ENCODE data around the gene RTN4R.
"Not testable (repeated sequence)": the region's sequence is repeated elsewhere in the genome, so short reads cannot be mapped to it uniquely, and the experiment has no call there.

Gene RTN4R

DNA sequence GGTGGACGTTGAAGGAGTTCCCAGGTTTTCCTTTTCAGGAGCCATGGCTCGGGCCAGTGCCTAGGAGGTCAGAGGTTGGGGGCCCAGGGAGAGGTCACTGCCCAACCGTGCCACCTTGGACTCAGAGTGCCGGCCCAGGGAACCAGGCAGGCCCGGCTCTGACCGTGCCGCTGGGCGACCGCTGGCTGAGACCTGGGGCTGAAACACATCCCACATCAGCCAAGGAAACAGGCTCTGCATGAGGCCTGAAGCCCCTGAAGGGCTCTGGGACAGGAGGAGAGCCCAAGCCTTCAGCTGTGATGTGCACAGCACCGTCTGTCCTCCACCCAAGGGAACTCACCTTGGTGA, 21.9 kb upstream of the RTN4R start:
- H3K36me3 ChIP-seq = no peaks in the 10 kb centered on the region
- no peaks in the 10 kb centered on the region for H3K4me1 ChIP-seq (ENCODE audit: control insufficient read depth in 1 of 2, insufficient read depth in 1 of 2, low read depth in 1 of 2, low read length in 1 of 2)
- TF ChIP-seq, protein P1, sequence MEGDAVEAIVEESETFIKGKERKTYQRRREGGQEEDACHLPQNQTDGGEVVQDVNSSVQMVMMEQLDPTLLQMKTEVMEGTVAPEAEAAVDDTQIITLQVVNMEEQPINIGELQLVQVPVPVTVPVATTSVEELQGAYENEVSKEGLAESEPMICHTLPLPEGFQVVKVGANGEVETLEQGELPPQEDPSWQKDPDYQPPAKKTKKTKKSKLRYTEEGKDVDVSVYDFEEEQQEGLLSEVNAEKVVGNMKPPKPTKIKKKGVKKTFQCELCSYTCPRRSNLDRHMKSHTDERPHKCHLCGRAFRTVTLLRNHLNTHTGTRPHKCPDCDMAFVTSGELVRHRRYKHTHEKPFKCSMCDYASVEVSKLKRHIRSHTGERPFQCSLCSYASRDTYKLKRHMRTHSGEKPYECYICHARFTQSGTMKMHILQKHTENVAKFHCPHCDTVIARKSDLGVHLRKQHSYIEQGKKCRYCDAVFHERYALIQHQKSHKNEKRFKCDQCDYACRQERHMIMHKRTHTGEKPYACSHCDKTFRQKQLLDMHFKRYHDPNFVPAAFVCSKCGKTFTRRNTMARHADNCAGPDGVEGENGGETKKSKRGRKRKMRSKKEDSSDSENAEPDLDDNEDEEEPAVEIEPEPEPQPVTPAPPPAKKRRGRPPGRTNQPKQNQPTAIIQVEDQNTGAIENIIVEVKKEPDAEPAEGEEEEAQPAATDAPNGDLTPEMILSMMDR (IDR thresholded peaks at IDR 0.05) = no peak
- H3K27me3 ChIP-seq = no peaks in the 10 kb centered on the region
- no peaks in the 10 kb centered on the region for H3K9me3 ChIP-seq
- H3K4me3 ChIP-seq (ENCODE audit: low read depth in 1 of 2, low read length in 1 of 2) = no peak overlapping the region
- no peak overlapping the region for H3K27ac ChIP-seq

DNA sequence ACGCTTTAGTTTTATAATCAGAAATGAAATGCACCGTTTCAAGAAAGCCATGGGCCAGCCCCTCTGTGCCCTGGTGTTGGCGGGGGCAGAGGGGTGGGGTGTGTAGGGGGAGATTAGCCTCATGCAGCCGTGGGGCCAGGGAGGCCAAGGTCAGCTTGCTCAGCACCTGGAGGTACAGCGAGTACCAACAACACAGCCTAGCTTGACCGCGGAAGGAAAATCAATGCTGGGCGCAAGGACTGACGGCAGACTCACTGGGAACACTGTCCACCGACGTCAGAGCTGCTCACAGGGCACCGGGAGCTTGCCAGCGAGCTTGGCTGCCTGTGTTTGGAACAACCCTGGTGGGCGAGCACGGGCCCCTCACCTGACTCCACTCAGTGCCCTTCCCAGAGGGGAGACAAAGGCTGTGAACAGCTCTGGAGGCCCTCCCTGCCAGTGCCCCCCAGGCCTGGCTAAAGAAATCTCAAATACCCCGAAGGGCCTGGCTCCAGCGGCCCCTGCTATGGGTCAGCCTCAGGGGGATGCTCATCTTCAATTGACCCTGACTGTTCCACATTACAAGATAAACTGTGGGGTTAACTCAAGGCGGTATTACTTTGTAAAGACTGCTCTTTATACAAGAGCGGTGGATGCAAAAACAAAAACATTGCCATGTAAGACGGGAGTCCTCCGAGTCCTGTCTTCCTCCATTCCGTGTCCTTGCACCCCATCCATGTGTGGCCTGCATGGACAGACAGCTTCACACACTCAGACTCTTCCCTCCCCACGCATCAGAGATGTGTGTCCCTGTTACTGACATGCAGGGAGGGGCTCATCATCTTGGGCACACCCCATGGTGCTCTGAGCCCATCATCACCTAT, 21.3 kb upstream of the RTN4R start:
- not testable (repeated sequence) for H3K9me3 ChIP-seq; H3K4me3 ChIP-seq (ENCODE audit: low read depth in 1 of 2, low read length in 1 of 2); H3K27ac ChIP-seq; H3K27me3 ChIP-seq; H3K4me1 ChIP-seq (ENCODE audit: control insufficient read depth in 1 of 2, insufficient read depth in 1 of 2, low read depth in 1 of 2, low read length in 1 of 2); H3K36me3 ChIP-seq

DNA sequence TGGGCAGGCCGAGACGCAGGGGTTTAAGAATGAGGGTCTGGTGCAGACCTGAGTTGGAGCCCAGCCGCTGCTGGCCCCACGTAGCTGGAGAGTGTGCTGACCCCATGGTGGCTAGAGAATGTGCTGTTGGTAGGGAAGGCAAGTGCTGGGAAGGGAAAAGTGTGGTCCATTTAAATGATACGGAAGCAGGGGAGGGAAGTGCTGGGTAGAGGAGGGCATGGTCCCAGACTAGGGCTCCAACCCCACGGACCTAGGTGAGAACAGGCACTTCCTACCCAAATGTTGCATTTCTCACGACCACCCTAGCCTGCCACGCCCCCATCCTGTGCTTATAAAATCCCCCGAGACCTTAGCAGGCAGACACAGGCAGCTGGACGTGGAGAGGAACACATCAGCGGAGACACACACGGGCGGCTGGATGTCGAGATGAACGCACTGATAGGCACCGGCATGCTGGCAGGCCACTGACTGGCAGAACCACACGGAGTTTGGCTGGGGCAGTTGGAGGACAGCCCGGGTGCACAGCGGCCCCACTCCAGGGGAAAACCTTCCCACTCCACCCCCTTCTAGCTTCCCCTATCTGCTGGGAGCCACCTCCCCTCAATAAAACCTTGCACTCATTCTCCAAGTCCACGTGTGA, 18.8 kb upstream of the RTN4R start:
- H3K4me1 ChIP-seq (ENCODE audit: control insufficient read depth in 1 of 2, insufficient read depth in 1 of 2, low read depth in 1 of 2, low read length in 1 of 2); H3K9me3 ChIP-seq; H3K27ac ChIP-seq; H3K4me3 ChIP-seq (ENCODE audit: low read depth in 1 of 2, low read length in 1 of 2); H3K36me3 ChIP-seq; H3K27me3 ChIP-seq: not testable (repeated sequence)

DNA sequence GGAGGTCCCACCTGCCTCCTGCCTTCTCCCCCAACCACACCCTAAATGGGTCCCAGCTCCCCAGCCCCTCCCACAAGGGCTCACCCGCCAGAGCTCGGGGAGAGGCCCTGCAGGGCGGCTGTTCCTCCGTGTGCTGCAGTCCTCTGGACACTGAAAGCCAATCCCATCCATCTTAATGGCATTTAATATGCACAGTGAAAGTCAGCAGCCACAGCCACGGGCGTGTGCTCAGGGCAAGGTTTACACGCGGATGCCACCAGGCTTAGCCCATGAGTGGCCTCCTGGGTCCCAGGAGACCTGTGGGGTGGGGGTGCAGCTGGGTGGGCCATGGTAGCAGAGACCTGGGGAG, 18.2 kb upstream of the RTN4R start:
- not testable (repeated sequence) for H3K27me3 ChIP-seq; H3K27ac ChIP-seq; H3K4me3 ChIP-seq (ENCODE audit: low read depth in 1 of 2, low read length in 1 of 2); H3K36me3 ChIP-seq; H3K9me3 ChIP-seq; H3K4me1 ChIP-seq (ENCODE audit: control insufficient read depth in 1 of 2, insufficient read depth in 1 of 2, low read depth in 1 of 2, low read length in 1 of 2)

DNA sequence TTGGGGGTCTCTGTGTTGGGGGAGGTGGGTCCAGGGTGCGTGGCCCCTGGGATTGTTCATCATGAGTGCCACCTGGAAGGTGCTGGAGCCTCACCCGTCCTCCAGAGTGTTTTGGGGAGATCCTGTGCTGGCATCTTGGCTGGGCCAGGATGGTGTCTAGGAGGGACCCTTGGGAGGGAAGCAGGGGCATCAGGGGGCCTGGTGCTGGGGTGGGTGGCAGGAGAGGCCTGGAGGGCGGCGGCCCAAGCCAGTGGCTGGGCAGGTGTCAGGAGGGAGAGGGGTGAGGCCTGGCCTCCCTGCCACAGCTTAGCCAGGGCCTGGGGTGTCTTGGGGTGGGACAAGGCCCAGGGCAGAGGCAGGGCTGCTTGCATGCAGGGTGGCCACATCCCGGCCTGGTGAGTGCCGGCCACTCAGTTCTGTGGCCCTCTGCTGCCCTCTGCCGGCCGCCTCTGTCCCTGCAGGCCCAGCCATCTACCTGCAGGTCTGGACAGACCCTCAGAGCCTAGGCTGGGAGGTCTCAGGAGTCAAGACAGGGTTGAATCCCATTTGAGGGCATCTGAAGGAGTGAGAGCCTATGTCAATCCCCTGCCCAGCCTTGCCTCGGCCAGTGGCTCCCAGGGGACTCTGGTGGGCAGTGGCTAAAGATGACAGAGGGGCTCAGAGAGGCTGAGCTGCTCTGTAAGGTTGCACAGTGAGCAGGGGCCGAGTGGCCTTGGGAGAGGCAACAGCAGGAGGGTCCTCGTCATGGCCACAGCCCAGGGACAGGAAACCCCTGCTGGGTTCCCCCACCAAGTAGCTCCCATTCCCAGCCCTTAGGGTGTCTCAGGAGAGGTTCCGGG, 17.6 kb upstream of the RTN4R start:
- TF ChIP-seq, protein P1 (IDR thresholded peaks at IDR 0.05) = peak; percentile 83

GRCh38 chr22:20284471-20285086, 16.5 kb upstream of the RTN4R start:
- Histone ChIP-seq H3K27ac (no peak overlapping the region), H3K27me3 (no peaks in the 10 kb centered on the region), H3K9me3 (no peaks in the 10 kb centered on the region), H3K4me3 (ENCODE audit: low read depth in 1 of 2, low read length in 1 of 2) (no peak overlapping the region), H3K4me1 (ENCODE audit: control insufficient read depth in 1 of 2, insufficient read depth in 1 of 2, low read depth in 1 of 2, low read length in 1 of 2) (no peaks in the 10 kb centered on the region), H3K36me3 (no peaks in the 10 kb centered on the region)
- TF ChIP-seq, protein P1 (IDR thresholded peaks at IDR 0.05) = no peak

More for the DNA sequence above, 17.6 kb upstream of the RTN4R start:
- not testable (repeated sequence) for H3K9me3 ChIP-seq; H3K27me3 ChIP-seq; H3K36me3 ChIP-seq; H3K4me1 ChIP-seq (ENCODE audit: control insufficient read depth in 1 of 2, insufficient read depth in 1 of 2, low read depth in 1 of 2, low read length in 1 of 2); H3K27ac ChIP-seq; H3K4me3 ChIP-seq (ENCODE audit: low read depth in 1 of 2, low read length in 1 of 2)

All from neutrophil (primary cell).